WTC11 (cell line): Measurements from ENCODE around the gene HILPDA.

ENCODE experiments used
- ATF2 ChIP-seq: sonication (generic); formaldehyde crosslinking; IDR thresholded peaks from 2 replicates; pipeline ENCODE4 v1.8.1; 2022; ENCODE audit warnings: low read depth, missing genetic modification reagents, borderline replicate concordance
- ATF3 ChIP-seq: sonication (generic); formaldehyde crosslinking; conservative IDR thresholded peaks from 2 replicates; pipeline ENCODE4 v1.8.1; 2022; ENCODE audit warnings: mild to moderate bottlenecking, missing genetic modification reagents
- CREM ChIP-seq: sonication (generic); formaldehyde crosslinking; IDR thresholded peaks from 2 replicates; pipeline ENCODE4 v1.8.1; 2022; ENCODE audit warnings: mild to moderate bottlenecking, missing genetic modification reagents, moderate library complexity
- CTCF ChIP-seq: fragments of 200-600 bp; IDR thresholded peaks from 2 replicates; pipeline ENCODE4 v1.8.0; 2022; ENCODE audit warnings: antibody characterized with exemption
- MAX ChIP-seq: sonication (generic); formaldehyde crosslinking; IDR thresholded peaks from 2 replicates; pipeline ENCODE4 v1.8.0; 2022; ENCODE audit warnings: mild to moderate bottlenecking, missing genetic modification reagents
- MYBL2 ChIP-seq: sonication (generic); formaldehyde crosslinking; IDR thresholded peaks from 2 replicates; pipeline ENCODE4 v1.8.1; 2023; ENCODE audit warnings: mild to moderate bottlenecking, moderate library complexity, missing genetic modification reagents
- NFE2L1 ChIP-seq: sonication (generic); formaldehyde crosslinking; IDR thresholded peaks from 2 replicates; pipeline ENCODE4 v1.8.1; 2023; ENCODE audit warnings: missing genetic modification reagents
- NFYB ChIP-seq: sonication (generic); formaldehyde crosslinking; conservative IDR thresholded peaks from 2 replicates; pipeline ENCODE4 v1.8.0; 2022; ENCODE audit warnings: low read depth, missing genetic modification reagents
- NR3C1 ChIP-seq: sonication (generic); formaldehyde crosslinking; conservative IDR thresholded peaks from 2 replicates; pipeline ENCODE4 v1.8.1; 2023; ENCODE audit warnings: low read depth, mild to moderate bottlenecking, missing genetic modification reagents
- SOX15 ChIP-seq: fragments of 250-450 bp; sonication (Bioruptor Pico); IDR thresholded peaks from 2 replicates; pipeline ENCODE4 v1.9.0; 2021; ENCODE audit warnings: mild to moderate bottlenecking
- SP1 ChIP-seq: sonication (generic); formaldehyde crosslinking; conservative IDR thresholded peaks from 2 replicates; pipeline ENCODE4 v1.8.1; 2022; ENCODE audit warnings: missing genetic modification reagents
- TP53 ChIP-seq: sonication (generic); formaldehyde crosslinking; IDR thresholded peaks from 2 replicates; pipeline ENCODE4 v1.8.1; 2023; ENCODE audit warnings: mild to moderate bottlenecking, missing genetic modification reagents
- USF1 ChIP-seq: sonication (generic); formaldehyde crosslinking; IDR thresholded peaks from 2 replicates; pipeline ENCODE4 v1.8.0; 2022; ENCODE audit warnings: mild to moderate bottlenecking, missing genetic modification reagents
- ZNF263 ChIP-seq: sonication (generic); formaldehyde crosslinking; IDR thresholded peaks from 2 replicates; pipeline ENCODE4 v1.8.1; 2022; ENCODE audit warnings: low read depth, mild to moderate bottlenecking, moderate library complexity, missing genetic modification reagents

GRCh38 chr7:128462460-128462859, 6.8 kb downstream of the HILPDA start:
- TF ChIP-seq USF1, result no peak
- no peak for TF ChIP-seq CTCF
- no peak for TF ChIP-seq MAX (CRISPR knock-in tag)
- TF ChIP-seq NR3C1 (CRISPR knock-in tag), result no peak
- TF ChIP-seq SOX15, result no peak
- TF ChIP-seq CREM (CRISPR knock-in tag), result no peak
- no peak for TF ChIP-seq NFE2L1 (CRISPR knock-in tag)
- no peak for TF ChIP-seq SP1
- TF ChIP-seq ATF3 (CRISPR knock-in tag), result no peak
- no peak for TF ChIP-seq TP53 (CRISPR knock-in tag)
- no peak for TF ChIP-seq NFYB
- no peak for TF ChIP-seq ZNF263 (CRISPR knock-in tag)
- TF ChIP-seq MYBL2 (CRISPR knock-in tag), result no peak
- no peak for TF ChIP-seq ATF2 (CRISPR knock-in tag)
